IPS-18a (cell line): Measurements from ENCODE around the gene RAD51D.

Experiments used
- H3K27ac ChIP-seq: one replicate; pipeline ENCODE4 v1.5.1; 2013; ENCODE audit warnings: low read length
- H3K27me3 ChIP-seq: one replicate; pipeline ENCODE4 v1.6.1; 2013; ENCODE audit warnings: mild to moderate bottlenecking, low read length; ENCODE audit not compliant: control insufficient read depth, insufficient read depth
- H3K36me3 ChIP-seq: one replicate; pipeline ENCODE4 v1.6.1; 2013; ENCODE audit warnings: low read depth, low read length; ENCODE audit not compliant: control insufficient read depth
- H3K4me1 ChIP-seq: one replicate; pipeline ENCODE4 v1.6.1; 2013; ENCODE audit warnings: low read depth, low read length; ENCODE audit not compliant: control insufficient read depth
- H3K4me3 ChIP-seq: one replicate; pipeline ENCODE4 v1.5.1; 2013; ENCODE audit warnings: low read length
- H3K9ac ChIP-seq: one replicate; pipeline ENCODE4 v1.6.1; 2013; ENCODE audit warnings: mild to moderate bottlenecking, low read length, moderate library complexity
- H3K9me3 ChIP-seq: one replicate; pipeline ENCODE4 v1.6.1; 2013; ENCODE audit warnings: low read depth, low read length; ENCODE audit not compliant: control insufficient read depth

Gene RAD51D

DNA sequence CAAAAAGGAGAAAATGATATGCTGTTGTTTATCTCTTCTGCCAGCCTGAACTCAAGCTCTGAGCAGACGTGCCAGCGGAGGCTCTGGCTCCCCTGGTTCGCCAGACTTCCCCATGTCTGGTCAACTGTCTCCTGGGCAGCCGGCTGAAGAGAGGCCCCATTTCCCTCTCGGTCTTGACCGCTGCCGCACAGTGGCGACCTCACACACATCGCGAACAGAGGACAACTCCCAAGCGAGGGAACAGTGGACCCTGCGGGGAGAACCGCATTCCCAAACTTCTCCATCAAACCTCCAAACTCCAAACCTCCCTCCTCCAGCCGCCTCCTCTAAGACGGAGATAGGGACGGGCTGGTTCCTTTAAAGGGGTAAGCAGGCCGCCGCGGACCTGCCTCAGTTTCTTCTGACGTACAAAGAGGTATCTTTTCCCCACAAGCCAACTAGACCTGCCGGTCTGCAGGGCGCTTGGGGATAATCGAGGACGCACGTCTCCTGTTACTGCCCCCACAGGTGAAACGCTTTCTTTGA, 31.2 kb downstream of the RAD51D start:
- Histone ChIP-seq H3K9ac (peak overlapping the region; percentile 57), H3K27ac (no peak overlapping the region), H3K9me3 (no peaks in the 10 kb centered on the region), H3K4me3 (peak overlapping the region; percentile 82), H3K36me3 (no peaks in the 10 kb centered on the region), H3K27me3 (peaks cover 11% of the 10 kb centered on the region), H3K4me1 (peaks cover 29% of the 10 kb centered on the region)

DNA sequence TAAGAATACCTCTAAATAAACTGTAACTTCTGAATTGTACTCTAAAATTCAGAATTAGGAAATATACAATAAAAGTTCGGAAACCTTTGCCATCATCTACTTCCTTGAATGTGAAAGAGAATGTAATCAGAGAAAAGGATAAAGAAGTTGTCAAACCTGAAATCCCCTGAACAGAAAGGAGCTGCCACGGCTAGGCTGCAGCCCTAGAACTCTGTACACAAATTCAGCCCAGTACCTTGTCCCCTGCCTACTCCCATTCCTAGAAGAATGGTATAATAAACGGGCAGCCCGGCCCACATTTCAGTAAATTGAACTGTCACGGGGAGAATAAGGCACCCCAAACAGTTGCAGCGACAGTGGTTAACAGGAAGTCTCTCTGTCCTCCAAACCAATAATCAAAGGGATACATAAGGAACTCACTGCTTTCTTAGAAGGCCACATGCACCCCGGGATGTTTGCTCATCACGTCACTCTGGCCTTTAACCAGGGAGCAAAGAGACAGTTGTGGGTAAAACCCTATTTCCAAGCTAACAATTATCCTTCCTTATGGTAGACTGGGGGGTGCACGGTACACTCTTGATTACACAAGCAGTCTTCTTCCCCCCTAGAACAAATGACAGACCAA, 31.8 kb downstream of the RAD51D start:
- Histone ChIP-seq H3K27ac (no peak overlapping the region), H3K9me3 (no peaks in the 10 kb centered on the region), H3K4me3 (peak overlapping the region; percentile 82), H3K27me3 (peaks cover 11% of the 10 kb centered on the region), H3K9ac (peak overlapping the region; percentile 57), H3K4me1 (peaks cover 33% of the 10 kb centered on the region), H3K36me3 (no peaks in the 10 kb centered on the region)

GRCh38 chr17:35086931-35087573, 32.6 kb downstream of the RAD51D start:
- H3K27ac ChIP-seq = no peak overlapping the region
- H3K4me1 ChIP-seq = peaks cover 41% of the 10 kb centered on the region
- H3K9me3 ChIP-seq = no peaks in the 10 kb centered on the region
- H3K27me3 ChIP-seq = peaks cover 11% of the 10 kb centered on the region
- H3K36me3 ChIP-seq = no peaks in the 10 kb centered on the region
- no peak overlapping the region for H3K4me3 ChIP-seq
- H3K9ac ChIP-seq = no peak overlapping the region

- Histone ChIP-seq H3K4me1 (peaks cover 42% of the 10 kb centered on the region), H3K36me3 (no peaks in the 10 kb centered on the region), H3K27ac (no peak overlapping the region), H3K4me3 (no peak overlapping the region), H3K9ac (no peak overlapping the region), H3K27me3 (peaks cover 11% of the 10 kb centered on the region), H3K9me3 (no peaks in the 10 kb centered on the region)
These were observed 33.5 kb downstream of the RAD51D start for GRCh38 chr17:35086164-35086563.

- H3K27ac ChIP-seq = no peak overlapping the region
- no peak overlapping the region for H3K4me3 ChIP-seq
- H3K4me1 ChIP-seq = peaks cover 49% of the 10 kb centered on the region
- H3K9me3 ChIP-seq = no peaks in the 10 kb centered on the region
- H3K36me3 ChIP-seq = no peaks in the 10 kb centered on the region
- H3K27me3 ChIP-seq = peaks cover 11% of the 10 kb centered on the region
- H3K9ac ChIP-seq = no peak overlapping the region
These were observed 34.7 kb downstream of the RAD51D start for GRCh38 chr17:35084987-35085386.

- no peak overlapping the region for H3K9ac ChIP-seq
- H3K27me3 ChIP-seq = peaks cover 8% of the 10 kb centered on the region
- no peaks in the 10 kb centered on the region for H3K36me3 ChIP-seq
- H3K27ac ChIP-seq = no peak overlapping the region
- H3K4me3 ChIP-seq = no peak overlapping the region
- peaks cover 45% of the 10 kb centered on the region for H3K4me1 ChIP-seq
- no peaks in the 10 kb centered on the region for H3K9me3 ChIP-seq
These were observed 36.6 kb downstream of the RAD51D start for GRCh38 chr17:35083071-35083470.

- no peaks in the 10 kb centered on the region for H3K27me3 ChIP-seq
- H3K4me3 ChIP-seq = no peak overlapping the region
- H3K9me3 ChIP-seq = no peaks in the 10 kb centered on the region
- no peak overlapping the region for H3K27ac ChIP-seq
- peaks cover 36% of the 10 kb centered on the region for H3K4me1 ChIP-seq
- H3K36me3 ChIP-seq = no peaks in the 10 kb centered on the region
- H3K9ac ChIP-seq = no peak overlapping the region
These were observed 37.5 kb downstream of the RAD51D start for GRCh38 chr17:35082073-35082657.

DNA sequence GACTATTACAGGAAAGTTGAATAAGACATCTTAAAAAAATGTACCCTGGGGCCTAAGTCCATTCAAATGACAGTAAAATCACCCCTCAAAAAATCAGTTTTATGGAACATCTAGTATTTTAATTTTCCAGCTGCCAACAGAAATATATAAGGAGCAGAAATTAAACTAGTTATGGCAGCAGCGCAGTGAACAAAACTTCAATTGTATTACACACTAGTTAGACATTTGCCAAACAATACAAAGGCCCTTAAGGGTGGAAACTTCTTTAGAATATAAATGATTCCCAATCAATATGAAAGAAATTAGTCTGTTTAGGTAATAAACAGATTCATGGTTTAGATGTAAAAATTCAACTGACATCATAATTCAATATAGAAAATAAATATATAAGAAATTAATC, 38.0 kb downstream of the RAD51D start:
- Histone ChIP-seq H3K36me3 (no peaks in the 10 kb centered on the region), H3K4me1 (peaks cover 31% of the 10 kb centered on the region), H3K27ac (no peak overlapping the region), H3K9ac (no peak overlapping the region), H3K4me3 (no peak overlapping the region), H3K9me3 (no peaks in the 10 kb centered on the region), H3K27me3 (no peaks in the 10 kb centered on the region)

DNA sequence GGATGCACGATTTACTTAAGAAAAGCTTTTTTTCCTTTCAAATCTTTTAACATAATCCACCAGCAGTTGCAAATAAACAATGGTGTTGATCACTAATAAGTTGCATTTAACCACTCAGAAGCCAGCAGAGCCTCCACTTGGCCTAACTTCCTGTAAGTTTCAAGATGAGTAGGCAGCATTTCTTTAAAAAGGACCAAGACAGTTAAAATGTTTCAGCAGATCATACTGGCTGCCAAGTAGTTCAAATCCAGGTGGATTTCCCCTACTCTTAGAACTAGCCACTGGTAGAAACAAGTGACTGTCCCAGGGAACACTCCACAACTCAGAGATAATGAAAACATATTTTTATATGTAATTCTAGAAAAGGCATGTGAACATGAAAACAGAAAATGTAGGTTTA, 39.1 kb downstream of the RAD51D start:
- no peak overlapping the region for H3K9ac ChIP-seq
- no peak overlapping the region for H3K4me3 ChIP-seq
- no peaks in the 10 kb centered on the region for H3K36me3 ChIP-seq
- no peaks in the 10 kb centered on the region for H3K27me3 ChIP-seq
- peaks cover 27% of the 10 kb centered on the region for H3K4me1 ChIP-seq
- H3K9me3 ChIP-seq = no peaks in the 10 kb centered on the region
- H3K27ac ChIP-seq = no peak overlapping the region

GRCh38 chr17:35079547-35080423, 39.9 kb downstream of the RAD51D start:
- Histone ChIP-seq H3K36me3 (no peaks in the 10 kb centered on the region), H3K9ac (no peak overlapping the region), H3K9me3 (no peaks in the 10 kb centered on the region), H3K4me3 (no peak overlapping the region), H3K27ac (no peak overlapping the region), H3K4me1 (peaks cover 21% of the 10 kb centered on the region), H3K27me3 (no peaks in the 10 kb centered on the region)

DNA sequence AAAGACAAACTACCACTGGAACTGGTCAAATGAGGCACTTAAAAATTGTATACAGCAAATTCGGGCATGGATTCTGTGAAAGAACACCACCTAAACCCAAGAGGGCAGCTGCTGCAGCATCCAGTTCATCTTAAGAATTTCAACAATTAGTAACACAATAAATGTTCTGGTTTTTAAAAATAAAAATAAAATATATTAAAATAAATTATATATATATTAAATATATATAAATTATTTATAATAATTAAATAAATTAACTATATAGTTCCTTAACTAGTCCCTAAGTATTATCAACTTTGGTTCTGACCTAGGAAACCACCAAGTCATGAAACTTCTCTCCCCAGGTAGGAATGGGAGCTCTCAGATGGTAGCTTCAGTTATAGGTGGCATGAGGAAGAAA, 42.8 kb downstream of the RAD51D start:
- no peaks in the 10 kb centered on the region for H3K27me3 ChIP-seq
- no peak overlapping the region for H3K9ac ChIP-seq
- no peak overlapping the region for H3K27ac ChIP-seq
- H3K4me3 ChIP-seq = no peak overlapping the region
- peaks cover 8% of the 10 kb centered on the region for H3K4me1 ChIP-seq
- no peaks in the 10 kb centered on the region for H3K9me3 ChIP-seq
- no peaks in the 10 kb centered on the region for H3K36me3 ChIP-seq
